Vagina (tissue), 2 donors: ENCODE data around the gene PRKACG.

Experiments used
- POLR2A ChIP-seq, 2 donors: fragments of 450-650 bp; IDR thresholded peaks; one replicate each; pipeline ENCODE4 v1.6.1; 2017; ENCODE audit warnings: antibody characterized with exemption in 2 of 2, mild to moderate bottlenecking in 2 of 2, moderate library complexity in 2 of 2
- POLR2AphosphoS5 ChIP-seq, 2 donors: sonication (generic); formaldehyde crosslinking; IDR thresholded peaks; one replicate each; pipeline ENCODE4 v1.9.0; 2017; ENCODE audit warnings: antibody characterized with exemption in 2 of 2, mild to moderate bottlenecking in 2 of 2, low read depth in 1 of 2; ENCODE audit not compliant: insufficient read depth in 1 of 2
- TF ChIP-seq, protein P1 (sequence below), 3 experiments: fragments of 450-650 bp in 2 of 3; fragments of 200-600 bp in 1 of 3; sonication (generic) in 1 of 3; IDR thresholded peaks; one replicate each; pipeline ENCODE4 v1.5.1; 2017 to 2019; ENCODE audit warnings: antibody characterized with exemption in 3 of 3, mild to moderate bottlenecking in 2 of 3, moderate library complexity in 2 of 3

DNA sequence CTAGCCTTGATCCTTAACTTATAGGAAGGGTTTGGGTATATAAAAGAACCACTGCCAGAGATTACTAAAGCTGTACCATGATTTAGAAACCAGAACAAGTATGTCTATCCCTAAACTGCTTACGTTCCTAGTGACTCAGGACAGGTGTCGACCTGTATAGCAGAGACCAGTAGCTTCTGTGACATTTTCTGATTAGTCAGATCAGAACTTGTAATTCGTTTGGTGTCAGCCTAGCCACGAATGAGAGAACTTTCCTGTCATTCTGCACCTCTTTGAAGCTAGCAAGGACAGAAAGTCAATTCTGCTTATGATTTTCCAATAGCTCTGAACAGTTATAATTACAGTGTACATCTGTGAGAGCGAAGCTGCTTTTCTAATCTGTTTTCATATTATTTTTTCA lies 39.5 kb downstream of the PRKACG start:
- TF ChIP-seq, protein P1, sequence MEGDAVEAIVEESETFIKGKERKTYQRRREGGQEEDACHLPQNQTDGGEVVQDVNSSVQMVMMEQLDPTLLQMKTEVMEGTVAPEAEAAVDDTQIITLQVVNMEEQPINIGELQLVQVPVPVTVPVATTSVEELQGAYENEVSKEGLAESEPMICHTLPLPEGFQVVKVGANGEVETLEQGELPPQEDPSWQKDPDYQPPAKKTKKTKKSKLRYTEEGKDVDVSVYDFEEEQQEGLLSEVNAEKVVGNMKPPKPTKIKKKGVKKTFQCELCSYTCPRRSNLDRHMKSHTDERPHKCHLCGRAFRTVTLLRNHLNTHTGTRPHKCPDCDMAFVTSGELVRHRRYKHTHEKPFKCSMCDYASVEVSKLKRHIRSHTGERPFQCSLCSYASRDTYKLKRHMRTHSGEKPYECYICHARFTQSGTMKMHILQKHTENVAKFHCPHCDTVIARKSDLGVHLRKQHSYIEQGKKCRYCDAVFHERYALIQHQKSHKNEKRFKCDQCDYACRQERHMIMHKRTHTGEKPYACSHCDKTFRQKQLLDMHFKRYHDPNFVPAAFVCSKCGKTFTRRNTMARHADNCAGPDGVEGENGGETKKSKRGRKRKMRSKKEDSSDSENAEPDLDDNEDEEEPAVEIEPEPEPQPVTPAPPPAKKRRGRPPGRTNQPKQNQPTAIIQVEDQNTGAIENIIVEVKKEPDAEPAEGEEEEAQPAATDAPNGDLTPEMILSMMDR (IDR thresholded peaks at IDR 0.05), result no peak
- TF ChIP-seq POLR2A (IDR thresholded peaks at IDR 0.05), result no peak
- TF ChIP-seq POLR2AphosphoS5 (IDR thresholded peaks at IDR 0.05; ENCODE audit: insufficient read depth in 1 of 2, low read depth in 1 of 2), result peak in 1 of 2 donors; percentile 9
